ENCODE results near the gene SARM1.

SARM1 gene

GRCh38 chr17:28372203-28372944 lies 880 bp downstream of the SARM1 start:
- TF ChIP-seq, protein P1, sequence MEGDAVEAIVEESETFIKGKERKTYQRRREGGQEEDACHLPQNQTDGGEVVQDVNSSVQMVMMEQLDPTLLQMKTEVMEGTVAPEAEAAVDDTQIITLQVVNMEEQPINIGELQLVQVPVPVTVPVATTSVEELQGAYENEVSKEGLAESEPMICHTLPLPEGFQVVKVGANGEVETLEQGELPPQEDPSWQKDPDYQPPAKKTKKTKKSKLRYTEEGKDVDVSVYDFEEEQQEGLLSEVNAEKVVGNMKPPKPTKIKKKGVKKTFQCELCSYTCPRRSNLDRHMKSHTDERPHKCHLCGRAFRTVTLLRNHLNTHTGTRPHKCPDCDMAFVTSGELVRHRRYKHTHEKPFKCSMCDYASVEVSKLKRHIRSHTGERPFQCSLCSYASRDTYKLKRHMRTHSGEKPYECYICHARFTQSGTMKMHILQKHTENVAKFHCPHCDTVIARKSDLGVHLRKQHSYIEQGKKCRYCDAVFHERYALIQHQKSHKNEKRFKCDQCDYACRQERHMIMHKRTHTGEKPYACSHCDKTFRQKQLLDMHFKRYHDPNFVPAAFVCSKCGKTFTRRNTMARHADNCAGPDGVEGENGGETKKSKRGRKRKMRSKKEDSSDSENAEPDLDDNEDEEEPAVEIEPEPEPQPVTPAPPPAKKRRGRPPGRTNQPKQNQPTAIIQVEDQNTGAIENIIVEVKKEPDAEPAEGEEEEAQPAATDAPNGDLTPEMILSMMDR (IDR thresholded peaks at IDR 0.05) = no peak

DNA sequence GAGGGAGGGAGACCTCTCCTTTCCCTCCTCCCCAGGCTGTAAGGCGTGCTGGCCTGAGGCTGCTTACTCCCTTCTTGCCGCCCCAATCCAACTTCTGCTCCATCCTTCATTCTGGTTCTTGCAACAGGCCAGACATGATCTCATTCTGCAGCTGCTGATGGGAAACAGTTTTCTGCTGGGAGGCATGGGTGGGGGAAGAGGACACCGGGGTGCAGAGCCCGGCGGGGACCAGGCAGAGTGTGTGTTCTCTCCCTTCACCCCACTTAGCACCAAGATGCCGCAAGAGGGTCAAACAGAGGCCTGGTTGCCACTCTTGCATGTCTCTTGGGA lies 1.4 kb downstream of the SARM1 start:
- TF ChIP-seq, protein P1 (IDR thresholded peaks at IDR 0.05) = no peak

- TF ChIP-seq, protein P1 (IDR thresholded peaks at IDR 0.05) = no peak
Observed at GRCh38 chr17:28379814-28380801, 8.6 kb downstream of the SARM1 start.

DNA sequence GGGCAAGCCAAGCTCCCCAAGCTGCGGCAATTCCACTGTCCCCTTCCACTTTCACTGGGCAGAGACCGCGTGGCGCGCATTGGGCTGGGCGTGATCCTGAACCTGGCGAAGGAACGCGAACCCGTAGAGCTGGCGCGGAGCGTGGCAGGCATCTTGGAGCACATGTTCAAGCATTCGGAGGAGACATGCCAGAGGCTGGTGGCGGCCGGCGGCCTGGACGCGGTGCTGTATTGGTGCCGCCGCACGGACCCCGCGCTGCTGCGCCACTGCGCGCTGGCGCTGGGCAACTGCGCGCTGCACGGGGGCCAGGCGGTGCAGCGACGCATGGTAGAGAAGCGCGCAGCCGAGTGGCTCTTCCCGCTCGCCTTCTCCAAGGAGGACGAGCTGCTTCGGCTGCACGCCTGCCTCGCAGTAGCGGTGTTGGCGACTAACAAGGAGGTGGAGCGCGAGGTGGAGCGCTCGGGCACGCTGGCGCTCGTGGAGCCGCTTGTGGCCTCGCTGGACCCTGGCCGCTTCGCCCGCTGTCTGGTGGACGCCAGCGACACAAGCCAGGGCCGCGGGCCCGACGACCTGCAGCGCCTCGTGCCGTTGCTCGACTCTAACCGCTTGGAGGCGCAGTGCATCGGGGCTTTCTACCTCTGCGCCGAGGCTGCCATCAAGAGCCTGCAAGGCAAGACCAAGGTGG lies 9.8 kb downstream of the SARM1 start:
- TF ChIP-seq, protein P1 (IDR thresholded peaks at IDR 0.05) = no peak

DNA sequence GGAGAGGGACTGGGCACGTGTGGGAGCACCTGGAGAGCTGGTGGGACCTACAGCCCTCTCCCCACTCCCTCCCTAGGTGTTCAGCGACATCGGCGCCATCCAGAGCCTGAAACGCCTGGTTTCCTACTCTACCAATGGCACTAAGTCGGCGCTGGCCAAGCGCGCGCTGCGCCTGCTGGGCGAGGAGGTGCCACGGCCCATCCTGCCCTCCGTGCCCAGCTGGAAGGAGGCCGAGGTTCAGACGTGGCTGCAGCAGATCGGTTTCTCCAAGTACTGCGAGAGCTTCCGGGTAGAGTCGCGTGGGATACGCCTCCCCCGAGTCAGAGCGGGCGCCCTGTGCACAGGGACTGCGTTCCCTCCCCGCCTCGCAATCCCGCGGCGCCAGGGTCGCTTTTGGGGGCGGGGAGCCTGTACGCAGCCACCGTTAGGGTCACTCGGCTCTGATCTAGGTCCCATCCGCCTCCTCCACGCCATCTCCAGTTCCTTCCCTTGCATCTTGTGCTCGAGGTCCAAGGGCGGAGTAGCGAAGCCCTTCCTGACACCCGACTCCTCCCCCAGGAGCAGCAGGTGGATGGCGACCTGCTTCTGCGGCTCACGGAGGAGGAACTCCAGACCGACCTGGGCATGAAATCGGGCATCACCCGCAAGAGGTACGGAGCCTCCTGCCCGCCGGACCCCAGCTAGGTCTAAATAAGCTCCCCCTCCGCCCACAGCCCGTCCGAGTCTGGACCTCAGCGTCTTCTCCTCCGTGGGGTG lies 13.0 kb downstream of the SARM1 start:
- TF ChIP-seq, protein P1 (IDR thresholded peaks at IDR 0.05) = no peak

- TF ChIP-seq, protein P1 (IDR thresholded peaks at IDR 0.05) = no peak
Observed at GRCh38 chr17:28385037-28385400, 13.5 kb downstream of the SARM1 start.

GRCh38 chr17:28385406-28385805 lies 13.9 kb downstream of the SARM1 start:
- TF ChIP-seq, protein P1 (IDR thresholded peaks at IDR 0.05) = no peak

All from LNCAP (cell line).